ENCODE measurements around the gene ISG20L2.

ISG20L2 gene

DNA sequence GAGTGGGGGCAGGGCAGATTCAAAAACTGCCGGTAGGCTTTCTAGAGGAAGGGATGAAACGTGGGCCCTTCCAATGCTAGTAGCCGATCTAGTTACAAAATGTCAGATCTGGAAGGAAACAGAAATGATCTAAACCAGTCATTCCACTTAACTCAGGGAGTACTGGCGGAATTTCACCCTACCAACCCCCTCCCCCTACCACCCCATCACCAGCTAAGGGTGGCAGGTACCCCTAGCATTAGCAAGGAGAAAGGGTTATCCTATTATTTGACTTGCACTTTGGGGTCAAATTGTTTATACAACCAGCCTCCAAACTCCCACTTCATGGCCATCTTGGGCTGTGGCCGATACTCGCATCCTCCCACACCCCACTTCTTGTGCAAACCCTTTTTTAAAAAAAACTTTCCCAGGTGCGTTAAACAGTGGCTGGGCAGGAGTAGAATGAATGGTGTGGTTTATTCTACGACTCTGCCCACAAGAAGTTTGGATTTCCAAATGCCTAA lies 13.0 kb upstream of the ISG20L2 start:
- TF ChIP-seq, protein P1, sequence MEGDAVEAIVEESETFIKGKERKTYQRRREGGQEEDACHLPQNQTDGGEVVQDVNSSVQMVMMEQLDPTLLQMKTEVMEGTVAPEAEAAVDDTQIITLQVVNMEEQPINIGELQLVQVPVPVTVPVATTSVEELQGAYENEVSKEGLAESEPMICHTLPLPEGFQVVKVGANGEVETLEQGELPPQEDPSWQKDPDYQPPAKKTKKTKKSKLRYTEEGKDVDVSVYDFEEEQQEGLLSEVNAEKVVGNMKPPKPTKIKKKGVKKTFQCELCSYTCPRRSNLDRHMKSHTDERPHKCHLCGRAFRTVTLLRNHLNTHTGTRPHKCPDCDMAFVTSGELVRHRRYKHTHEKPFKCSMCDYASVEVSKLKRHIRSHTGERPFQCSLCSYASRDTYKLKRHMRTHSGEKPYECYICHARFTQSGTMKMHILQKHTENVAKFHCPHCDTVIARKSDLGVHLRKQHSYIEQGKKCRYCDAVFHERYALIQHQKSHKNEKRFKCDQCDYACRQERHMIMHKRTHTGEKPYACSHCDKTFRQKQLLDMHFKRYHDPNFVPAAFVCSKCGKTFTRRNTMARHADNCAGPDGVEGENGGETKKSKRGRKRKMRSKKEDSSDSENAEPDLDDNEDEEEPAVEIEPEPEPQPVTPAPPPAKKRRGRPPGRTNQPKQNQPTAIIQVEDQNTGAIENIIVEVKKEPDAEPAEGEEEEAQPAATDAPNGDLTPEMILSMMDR (IDR thresholded peaks at IDR 0.05): no peak

GRCh38 chr1:156740741-156741480 lies 12.3 kb upstream of the ISG20L2 start, which contains the start of gene MRPL24:
TSS of gene MRPL24 (minus strand) at chr1:156741088. CDS start at chr1:156738704, 2,384 bp downstream.
- TF ChIP-seq, protein P1 (IDR thresholded peaks at IDR 0.05): no peak

- TF ChIP-seq, protein P1 (IDR thresholded peaks at IDR 0.05): no peak
Observed at GRCh38 chr1:156740237-156740740, 11.7 kb upstream of the ISG20L2 start.

DNA sequence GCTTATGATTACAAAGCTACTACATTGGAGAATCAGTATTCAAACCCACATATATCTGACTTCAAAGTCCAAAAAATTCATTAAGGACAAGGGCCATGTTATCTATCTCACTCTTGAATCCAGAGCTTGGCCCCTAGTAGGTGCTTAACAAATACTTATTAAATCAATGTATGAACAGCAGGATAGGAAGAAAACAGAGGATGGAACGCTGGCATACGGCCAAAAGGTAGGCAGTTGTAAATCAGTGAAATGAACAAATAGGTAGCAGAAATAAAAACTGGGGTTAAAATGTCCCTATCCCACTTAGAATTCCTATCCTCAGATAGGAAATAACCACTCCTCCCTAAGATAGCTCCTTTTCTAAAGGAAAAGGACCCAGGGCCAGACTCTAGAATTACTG lies 10.3 kb upstream of the ISG20L2 start:
- TF ChIP-seq, protein P1 (IDR thresholded peaks at IDR 0.05): no peak

- TF ChIP-seq, protein P1 (IDR thresholded peaks at IDR 0.05): no peak
Observed at GRCh38 chr1:156738407-156738806, 9.8 kb upstream of the ISG20L2 start.

DNA sequence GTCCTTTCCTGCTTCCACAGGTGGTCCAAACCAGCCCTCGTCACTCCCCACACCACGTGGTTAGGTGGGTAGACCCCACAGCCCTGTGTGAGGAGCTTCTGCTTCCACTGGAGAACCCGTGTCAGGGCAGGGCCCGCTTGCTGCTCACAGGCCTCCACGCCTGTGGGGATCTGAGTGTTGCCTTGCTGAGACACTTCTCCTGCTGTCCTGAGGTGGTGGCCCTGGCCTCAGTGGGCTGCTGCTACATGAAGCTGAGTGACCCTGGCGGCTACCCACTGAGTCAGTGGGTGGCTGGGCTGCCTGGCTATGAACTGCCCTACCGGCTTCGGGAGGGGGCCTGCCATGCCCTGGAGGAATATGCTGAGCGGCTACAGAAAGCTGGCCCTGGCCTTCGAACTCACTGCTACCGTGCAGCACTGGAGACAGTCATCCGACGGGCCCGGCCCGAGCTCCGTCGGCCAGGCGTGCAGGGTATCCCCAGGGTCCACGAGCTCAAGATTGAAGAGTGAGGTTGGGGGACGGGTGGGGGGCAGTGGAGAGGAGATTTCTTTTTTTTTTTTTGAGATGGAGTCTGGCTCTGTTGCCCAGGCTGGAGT lies 5.5 kb upstream of the ISG20L2 start:
- TF ChIP-seq, protein P1 (IDR thresholded peaks at IDR 0.05): no peak

DNA sequence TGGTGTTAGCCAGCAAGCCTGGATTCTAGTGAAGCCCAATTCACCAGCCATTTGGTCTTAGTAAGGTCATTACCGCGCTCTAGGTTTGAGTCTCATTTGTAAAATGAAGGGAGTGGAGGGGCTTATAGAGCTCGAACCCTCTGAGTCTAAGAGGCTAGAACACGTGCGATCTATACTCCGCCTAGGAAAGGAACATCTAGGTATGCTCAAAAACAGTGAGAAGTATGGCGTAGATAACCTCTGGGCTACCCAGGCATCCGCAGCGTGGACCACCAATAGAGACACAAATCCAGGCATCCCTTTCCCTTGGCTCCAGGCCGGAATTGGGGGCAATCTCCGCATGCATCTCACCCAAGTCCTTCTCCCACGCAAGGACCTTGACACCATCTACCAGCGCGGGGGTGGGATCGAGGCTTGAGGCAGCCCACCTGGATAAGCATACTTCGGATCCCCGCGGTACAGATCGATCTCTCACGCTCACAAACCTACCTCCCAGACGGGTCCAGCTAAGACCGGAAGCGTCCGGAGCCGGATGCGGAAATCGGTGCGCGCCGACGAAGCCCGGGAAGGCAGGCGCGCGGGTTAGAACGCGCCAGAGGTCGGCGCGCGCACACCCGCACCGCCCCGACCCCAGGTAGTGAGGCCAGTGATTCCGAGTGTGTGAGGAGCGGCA lies 504 bp downstream of the ISG20L2 start, which contains the start of gene METTL25B:
TSS of gene METTL25B (plus strand) at position 544 of the 673 bp plus-strand sequence. CDS start 636 bp downstream, outside the sequence.
- TF ChIP-seq, protein P1 (IDR thresholded peaks at IDR 0.05): no peak
